Kidney capillary endothelial cell (primary cell): ENCODE measurements around the gene ENAH.
A peak's percentile ranks its signal among the peaks of the same experiment; 100 is the strongest.
"Not testable (repeated sequence)": the region's sequence is repeated elsewhere in the genome, so short reads cannot be mapped to it uniquely, and the experiment has no call there.

ENCODE experiments used
- DNase-seq: peaks from one replicate; pipeline ENCODE4 v3.0.0-alpha.2; 2018; ENCODE audit warnings: low spot score

Gene ENAH

DNA sequence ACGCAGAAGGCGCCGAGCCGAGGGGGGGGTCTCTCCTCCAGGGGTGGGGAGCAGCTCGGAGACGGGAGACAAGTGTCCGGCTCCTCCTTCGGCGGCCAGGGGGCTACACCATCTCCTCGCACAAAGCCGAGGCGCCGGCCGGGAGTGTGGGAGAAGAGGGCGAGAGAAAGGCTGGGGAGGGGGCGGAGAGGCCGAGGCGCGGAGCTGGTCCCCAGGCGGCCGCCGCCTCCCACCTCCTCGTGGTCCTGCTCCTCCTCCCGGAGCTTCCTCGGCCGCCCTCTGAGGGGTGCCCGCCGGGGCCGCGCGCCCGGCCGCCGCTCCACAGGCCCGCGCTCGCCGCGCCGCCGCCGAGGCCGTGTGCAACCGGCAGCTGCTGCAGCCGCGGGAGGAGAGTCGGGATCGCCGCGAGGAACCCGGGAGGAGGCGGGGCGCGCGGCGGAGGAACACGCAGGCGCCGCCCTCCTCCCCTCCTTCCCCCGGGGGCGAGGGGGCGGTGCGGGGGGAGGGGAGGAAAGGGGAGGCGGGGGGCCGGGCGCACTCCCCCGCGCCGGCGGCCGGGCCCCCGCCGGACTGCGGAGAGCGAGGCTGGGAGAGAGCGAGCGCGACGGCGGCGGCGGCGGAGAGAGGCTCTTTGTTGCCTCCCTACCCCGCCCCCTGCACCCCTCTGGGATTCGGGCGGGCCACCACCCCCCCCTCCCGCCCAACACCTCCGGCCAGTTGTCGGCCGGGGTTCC, at the start of gene ENAH:
TSS of gene ENAH (minus strand) at position 395 of the 734 bp plus-strand sequence. CDS start 433 bp downstream, outside the sequence.
- DNase-seq = no peak

DNA sequence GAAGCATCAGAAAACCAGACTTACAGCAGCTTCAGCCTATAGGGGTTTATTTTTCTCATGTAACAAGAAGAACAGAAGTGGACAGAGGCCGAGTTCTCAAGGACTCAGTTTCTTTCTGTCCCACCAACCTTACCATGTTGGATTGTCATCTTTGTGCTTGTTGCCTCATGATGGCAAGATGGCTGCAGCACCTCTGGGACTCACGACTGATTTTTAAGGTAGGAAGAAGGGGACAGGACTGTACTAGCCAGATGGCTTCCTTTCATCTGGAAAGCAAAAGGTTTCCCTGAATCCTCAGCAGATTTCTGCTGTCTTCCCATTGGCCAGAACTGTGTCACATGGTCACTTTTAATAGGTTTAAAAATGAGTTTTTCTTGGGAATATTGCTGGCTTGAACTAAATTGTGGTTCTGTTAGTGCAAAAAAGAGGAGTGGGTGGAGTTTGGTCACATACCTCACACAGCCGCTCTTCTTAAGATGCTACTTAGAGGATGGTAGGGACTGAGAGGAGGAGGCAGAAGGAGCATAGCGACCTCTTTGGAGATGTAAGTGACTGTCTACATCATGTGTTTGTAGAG, 48.1 kb upstream of the ENAH start:
- no peak for DNase-seq

DNA sequence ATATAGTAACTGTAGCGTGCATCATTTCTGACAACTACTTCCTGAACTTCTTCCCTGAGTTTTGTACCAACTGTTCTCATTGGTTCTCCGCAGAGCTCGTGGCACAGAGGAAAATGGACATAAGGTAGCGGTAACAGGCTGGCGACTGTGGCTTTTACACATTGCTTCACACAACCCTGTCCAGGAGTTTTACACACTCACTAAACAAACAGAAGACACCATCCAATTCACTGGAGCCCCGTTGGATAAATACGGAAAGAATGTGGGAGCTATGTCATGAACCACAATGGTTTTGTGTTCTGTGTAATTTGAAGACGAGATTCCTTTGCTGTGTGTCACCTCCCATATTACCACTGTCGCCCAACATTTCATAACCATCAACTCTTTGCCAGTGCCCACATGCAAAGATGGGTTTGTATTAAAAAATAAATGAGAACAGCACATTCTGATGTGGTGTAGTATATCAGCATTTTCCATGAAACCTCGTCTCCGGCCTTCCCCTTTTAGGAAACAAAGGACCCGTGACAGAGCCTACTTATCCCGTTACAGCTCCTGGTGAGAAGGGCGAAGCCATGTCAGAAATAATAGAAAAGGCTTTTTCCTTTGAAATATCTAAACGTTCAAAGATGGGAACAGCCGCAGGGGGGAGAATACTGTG, 47.4 kb upstream of the ENAH start:
- peak; percentile 64 for DNase-seq

GRCh38 chr1:225699336-225699735, 46.4 kb upstream of the ENAH start:
- DNase-seq = no peak

DNA sequence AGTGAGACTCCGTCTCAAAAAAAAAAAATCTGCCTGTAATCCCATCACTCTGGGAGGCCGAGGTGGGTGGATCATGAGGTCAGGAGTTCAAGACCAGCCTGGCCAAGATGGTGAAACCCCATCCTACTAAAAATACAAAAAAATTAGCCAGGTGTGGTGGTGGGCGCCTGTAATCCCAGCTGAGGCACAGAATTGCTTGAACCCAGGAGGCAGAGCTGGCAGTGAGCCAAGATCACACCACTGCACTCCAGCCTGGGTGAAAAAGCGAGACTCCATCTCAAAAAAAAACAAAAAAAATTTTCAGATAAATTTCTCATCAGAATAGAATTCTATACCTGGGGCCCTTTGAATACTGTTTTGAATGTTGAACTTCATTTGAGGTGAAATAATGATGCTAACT, 45.3 kb upstream of the ENAH start:
- DNase-seq = not testable (repeated sequence)

GRCh38 chr1:225697428-225697827, 44.5 kb upstream of the ENAH start:
- no peak for DNase-seq

GRCh38 chr1:225695578-225696337, 42.8 kb upstream of the ENAH start:
- DNase-seq = no peak

GRCh38 chr1:225694151-225694603, 41.3 kb upstream of the ENAH start:
- DNase-seq = no peak

GRCh38 chr1:225693697-225694096, 40.8 kb upstream of the ENAH start:
- DNase-seq = not testable (repeated sequence)

DNA sequence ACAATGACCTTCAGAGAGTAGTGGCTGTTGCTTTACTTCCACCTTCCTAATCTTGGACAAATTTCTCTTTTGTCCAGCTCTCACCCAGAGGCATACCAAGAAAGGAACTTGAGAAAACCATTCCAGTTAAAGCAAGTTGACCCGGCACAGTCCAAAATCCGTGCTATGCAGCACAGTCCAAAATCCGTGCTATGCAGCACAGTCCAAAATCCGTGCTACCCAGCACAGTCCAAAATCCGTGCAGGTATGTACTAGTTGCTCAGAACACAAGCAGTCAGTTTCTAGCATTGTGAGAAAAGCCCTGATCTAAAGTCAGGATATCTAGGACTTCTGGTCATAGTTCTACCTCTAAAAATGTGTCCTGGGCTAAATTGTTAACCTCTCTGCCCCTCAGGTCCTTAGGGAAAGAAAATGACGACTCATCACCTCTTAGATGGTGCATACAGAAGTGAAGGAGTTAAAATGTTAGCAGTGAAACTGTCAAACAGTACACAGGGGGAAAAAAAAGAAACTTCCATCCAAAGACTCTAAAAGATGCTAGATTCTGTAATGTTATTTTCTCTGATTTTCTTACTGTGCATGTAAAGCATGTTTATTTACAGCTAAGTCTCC, 40.3 kb upstream of the ENAH start:
- no peak for DNase-seq

GRCh38 chr1:225692517-225692879, 39.6 kb upstream of the ENAH start:
- no peak for DNase-seq

DNA sequence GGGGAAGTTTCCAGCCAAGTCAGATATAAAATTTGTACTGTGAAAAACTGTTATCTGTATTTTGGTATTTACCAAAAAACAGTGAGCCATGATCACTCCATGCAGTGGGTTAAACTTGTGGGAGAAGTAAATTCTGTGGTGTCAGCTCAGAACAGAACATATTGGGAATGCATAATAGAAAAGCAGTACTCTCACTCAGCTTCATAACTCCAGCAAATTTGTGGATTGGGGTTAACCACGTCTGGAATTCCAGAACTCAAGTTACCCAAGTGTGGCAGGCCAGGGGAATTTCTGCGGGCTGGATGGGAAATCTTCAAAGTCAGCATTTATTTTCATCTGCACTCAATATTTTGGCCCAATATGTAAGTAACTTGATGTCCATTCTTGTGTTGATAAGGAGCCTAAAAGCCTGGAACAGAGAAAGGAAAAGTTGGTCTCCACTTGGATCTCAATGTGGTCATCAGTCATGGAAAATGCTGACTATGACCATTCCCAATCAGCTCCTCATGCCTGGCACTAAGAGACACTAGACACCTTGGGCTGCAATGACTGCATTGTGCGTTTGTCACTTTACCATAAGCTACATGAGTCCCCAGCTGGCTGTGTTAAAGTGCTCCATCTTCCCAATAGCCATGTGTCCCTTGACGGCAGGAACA, 39.1 kb upstream of the ENAH start:
- DNase-seq = no peak

DNA sequence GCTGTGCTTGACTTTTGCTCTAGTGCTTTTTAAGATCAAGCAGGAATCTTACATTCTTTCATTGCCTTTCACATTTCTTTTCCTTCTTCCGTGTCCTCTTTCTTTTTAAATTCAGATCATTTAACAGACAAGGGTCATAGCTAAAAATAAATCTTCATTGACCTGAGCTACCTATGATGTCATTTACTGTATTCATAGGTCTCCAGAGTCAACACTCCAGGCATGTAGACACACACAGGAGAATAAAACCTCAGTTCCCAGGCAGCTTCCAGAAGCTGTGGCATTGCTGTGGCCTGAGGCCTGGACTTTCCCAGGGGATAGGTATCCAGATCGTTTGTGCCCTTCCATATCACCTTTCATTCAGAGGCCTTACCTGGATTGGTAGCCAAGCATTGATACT, 38.5 kb upstream of the ENAH start:
- no peak for DNase-seq

GRCh38 chr1:225689882-225690459, 37.0 kb upstream of the ENAH start:
- no peak for DNase-seq

GRCh38 chr1:225688345-225688744, 35.4 kb upstream of the ENAH start:
- DNase-seq = no peak

GRCh38 chr1:225685476-225686176, 32.7 kb upstream of the ENAH start:
- no peak for DNase-seq

DNA sequence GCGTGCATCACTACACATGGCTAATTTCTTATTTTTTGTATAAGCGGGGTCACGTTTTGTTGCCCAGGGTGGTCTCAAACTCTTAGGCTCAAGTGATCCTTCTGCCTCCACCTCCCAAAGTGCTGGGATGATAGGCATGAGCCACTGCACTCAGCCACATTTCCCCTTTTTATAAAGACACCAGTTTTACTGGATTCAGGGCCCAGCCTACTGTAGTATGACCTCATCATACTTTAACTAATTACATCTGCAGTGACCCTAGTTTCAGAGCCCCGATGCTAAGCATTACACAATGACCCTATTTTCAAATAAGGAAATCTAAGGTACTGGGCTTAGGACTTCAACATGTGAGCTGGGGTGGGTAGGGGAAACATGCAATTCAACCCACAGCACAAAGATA, 31.8 kb upstream of the ENAH start:
- no peak for DNase-seq

- no peak for DNase-seq
Observed at GRCh38 chr1:225681231-225681630, 28.3 kb upstream of the ENAH start.

DNA sequence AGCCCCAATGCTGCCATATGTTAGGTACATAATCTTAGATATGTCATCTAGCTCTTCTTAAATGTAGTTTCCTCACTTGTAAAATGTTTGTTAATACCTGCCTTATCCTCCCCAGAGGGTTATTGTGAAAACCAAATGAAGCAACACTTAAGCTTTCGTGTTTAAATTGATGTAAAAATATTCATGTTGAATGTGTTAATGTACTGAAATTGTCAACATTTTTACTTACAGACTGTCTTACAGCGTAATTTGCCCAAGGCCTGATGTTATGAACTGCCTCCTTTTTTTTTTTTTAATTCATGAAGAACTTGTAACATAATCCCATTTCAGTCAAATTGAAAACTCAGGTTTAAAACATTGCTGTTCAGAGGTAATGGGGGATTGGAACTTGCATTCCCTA, 25.6 kb upstream of the ENAH start:
- DNase-seq = no peak

- DNase-seq = no peak
Observed at GRCh38 chr1:225677350-225678124, 24.6 kb upstream of the ENAH start.
